GM18873 (cell line): ENCODE measurements around the gene MAD1L1.

ENCODE experiments used
- ATAC-seq: cut with Tn5 transposase; IDR thresholded peaks from one replicate; pipeline ENCODE4 v1.9.1; 2021; ENCODE audit warnings: mild to moderate bottlenecking, moderate library complexity, moderate number of reproducible peaks; ENCODE audit not compliant: unreplicated experiment, low FRiP score

MAD1L1 gene

DNA sequence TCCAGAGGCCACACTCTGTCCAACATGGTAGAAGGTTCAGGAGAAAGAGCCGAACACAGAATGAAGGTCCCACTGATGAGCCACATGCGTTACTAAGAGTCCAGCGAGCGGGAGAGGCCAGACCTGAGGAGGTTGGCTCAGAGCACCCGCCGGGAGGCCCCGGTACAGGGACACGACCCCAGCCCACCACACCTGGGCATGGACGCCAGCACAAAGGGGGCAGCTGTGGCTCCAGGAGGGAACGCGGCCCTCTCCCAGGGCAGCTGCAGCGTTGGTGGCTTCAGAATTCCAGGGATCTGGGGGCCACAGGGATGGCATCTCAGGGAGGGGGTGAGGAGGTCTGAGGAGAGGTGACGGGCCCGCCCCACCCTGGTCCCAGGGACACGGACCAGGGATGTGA lies 280.0 kb downstream of the MAD1L1 start:
- ATAC-seq: no peak

DNA sequence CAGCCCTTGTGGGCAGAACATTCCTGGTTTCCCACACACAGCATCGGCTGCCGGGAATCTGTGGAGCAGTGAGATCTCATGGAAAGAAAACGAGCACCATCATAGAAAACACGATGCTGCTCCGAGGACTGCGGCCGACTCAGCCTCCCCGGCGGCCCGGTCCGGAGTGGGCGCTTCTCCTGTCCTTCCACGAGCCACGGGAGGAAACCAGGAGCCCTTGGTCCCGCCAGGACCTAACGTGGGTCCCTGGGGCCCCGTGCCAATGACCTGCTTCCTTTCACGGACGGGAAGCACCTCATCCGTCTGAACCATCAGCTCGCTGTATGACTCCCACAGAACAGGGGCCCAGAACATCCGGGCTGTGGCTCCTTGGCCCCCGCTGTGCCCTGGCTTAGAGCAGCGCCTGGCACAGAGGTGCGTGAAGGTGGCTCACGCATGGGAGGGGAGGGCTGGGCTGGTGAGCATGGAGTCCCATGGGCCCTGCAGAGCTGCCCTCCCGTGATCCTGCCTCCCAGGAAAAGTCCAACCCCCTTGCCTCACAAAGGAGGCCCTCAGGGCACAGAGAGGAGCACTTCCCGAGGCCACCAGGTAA lies 280.5 kb downstream of the MAD1L1 start:
- no peak for ATAC-seq

DNA sequence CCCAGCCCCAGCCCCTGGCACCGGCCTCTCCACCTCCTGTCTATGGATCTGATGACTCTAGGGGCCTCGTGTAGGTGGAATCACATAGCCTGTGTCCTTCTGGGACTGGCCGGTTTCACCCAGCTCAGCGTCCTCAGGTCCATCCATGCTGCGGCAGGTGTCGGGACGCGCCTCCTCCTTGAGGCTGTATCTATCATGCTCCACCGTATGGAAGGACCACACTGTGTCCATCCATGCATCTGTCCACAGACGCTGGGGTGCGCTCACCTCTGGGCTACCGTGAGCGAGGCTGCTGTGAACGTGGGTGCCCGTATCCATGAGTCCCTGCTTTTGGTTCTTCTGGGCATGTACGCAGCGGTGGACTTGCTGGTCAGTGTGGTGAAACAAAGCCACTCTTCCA lies 281.1 kb downstream of the MAD1L1 start:
- no peak for ATAC-seq

DNA sequence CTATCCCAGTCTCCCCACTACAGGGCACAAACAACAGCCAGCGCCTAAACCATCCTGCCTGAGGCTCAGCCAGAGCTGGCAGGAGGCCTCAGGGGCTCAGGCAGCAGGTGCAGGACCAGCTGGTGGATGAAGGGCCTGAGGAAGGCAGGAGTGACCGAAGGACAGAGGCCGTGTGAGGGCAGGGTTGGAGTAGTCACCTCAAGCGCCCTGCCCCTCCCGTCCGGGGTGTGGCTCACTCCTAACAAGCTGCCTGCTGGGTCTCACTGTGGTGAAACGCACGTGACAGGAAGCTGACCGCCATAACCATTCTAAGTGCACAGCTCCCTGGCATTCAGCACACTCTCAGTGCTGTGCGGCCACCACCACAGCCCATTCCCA lies 281.6 kb downstream of the MAD1L1 start:
- ATAC-seq: no peak

DNA sequence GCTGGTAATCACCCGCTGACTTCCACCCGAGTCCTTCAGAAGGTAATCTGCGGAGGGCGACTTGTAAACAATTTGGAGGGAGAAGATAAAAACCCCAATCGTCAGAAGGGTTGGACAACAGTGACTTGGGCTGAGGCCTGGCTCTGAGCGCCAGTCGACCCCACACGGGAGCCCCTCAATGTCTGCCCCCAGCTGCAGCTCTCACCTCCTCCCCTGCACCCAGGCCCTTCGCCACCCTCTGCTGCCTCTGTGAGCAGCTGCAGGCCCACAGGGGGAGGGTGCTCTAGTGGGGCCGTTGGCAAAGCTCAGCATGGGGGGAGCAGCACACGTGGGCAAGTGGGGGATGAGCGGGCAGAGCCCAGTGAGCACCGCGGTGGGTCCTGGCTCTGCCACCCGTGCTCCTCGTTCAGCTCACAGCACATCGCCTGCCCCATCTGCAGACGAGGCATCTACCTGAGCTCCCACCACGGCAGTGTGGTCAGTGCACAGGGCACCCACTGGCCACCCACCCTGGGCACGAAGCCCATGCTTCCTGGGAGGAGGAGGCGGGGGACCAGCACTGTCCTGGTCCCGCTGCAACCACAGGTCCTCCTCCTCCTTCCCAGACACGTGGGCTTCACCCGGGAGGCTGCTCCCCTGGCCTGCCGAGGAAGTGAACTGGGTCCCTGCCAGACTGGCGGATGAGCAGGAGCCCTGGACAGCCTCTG lies 282.1 kb downstream of the MAD1L1 start:
- no peak for ATAC-seq

DNA sequence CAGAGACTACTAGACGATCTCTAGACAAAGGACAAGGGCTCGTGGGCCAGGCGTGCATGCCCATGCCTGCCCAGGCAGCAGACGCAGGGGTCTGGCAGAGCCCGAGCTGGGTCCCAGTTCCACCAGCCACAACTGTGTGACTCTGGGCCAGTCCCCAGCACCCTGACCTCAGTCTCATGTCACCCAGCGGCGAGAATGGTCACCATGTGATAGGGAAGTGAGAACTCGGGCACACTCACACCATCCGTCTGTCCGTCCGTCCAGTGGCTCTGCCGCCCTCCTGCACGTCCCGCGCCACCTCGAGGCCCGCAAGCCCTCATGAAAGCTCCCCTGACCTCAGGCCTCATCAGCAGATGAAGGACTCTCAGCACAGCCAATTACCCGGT lies 282.7 kb downstream of the MAD1L1 start:
- no peak for ATAC-seq

DNA sequence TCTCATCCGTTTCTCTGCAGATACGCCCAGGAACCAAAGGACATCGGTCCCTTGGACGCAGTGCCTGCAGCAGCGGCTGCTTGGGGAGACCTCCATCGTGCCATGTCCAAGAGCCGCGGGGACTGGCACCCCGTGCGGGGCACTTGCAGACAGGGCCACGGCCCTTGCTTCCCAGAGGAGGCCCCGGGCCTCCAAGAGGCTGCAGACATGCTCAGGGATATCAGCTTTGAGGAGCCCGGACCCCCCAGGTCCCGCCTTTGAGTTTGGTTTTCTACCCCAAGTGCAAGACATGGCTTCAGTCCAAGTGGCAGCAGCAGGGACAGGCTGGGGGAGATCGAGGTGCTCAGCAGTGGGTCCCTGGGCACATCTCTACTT lies 283.1 kb downstream of the MAD1L1 start:
- no peak for ATAC-seq

DNA sequence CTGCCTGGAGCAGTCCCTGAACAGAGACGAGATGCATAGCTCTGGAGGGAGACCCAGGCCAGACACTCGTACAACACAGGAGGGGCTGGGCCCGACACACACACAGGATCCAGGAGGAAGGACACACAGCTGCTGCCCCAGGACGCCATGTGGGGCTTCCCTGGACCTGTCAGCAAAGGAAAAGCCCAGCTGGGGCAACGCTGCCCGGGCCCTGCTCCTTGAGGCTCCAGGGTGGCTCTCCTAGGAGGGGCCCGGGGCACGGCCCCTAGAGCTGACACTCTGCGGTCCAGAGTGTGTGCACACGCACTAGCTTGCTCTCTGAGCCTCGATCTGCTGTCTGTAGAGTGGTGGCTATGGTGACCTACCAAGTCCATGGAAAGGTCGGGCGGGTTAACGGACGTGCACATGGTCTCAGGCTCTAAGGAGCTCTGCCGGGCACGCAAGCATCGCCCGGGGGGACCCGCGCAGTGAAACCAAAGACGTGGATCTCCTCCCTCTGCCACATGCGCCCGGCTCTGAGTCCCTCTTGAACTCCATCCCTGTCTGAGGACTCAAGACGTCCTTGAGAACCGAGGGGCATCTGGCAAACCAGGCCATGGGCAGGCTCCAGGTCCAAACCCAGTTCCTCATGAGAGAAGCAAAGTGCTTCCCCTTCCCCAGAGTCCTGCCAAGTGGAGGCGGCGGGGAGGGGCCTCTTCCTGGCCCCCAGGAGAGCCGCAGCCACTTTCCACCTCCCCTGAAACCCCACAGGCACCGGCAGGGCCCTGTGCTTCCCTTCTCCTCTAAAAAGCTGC lies 283.7 kb downstream of the MAD1L1 start:
- no peak for ATAC-seq

DNA sequence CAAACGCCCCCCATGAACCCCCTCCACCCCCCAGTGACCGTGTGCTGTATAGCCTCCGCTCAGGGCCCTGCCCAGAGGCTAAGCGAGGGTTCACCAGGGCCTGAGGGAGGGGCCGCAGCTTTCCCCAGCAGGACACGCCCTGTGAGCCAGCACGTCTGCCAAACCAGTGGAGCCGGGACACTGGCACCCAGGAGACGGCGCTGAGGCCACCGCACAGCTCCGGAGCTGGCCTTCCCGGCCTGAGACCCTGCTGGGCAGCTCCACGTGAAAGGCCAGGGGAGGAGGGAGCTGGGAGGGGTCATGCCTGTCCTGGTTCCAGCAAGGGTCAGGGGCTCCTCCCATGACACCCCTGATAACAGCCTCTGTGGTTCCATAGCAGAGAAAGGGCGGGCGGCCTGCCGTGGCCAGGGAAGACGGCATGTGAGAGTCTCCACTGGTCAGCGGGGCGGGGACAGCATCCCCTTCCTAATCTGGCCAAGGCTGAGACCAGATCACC lies 284.4 kb downstream of the MAD1L1 start:
- ATAC-seq: no peak

DNA sequence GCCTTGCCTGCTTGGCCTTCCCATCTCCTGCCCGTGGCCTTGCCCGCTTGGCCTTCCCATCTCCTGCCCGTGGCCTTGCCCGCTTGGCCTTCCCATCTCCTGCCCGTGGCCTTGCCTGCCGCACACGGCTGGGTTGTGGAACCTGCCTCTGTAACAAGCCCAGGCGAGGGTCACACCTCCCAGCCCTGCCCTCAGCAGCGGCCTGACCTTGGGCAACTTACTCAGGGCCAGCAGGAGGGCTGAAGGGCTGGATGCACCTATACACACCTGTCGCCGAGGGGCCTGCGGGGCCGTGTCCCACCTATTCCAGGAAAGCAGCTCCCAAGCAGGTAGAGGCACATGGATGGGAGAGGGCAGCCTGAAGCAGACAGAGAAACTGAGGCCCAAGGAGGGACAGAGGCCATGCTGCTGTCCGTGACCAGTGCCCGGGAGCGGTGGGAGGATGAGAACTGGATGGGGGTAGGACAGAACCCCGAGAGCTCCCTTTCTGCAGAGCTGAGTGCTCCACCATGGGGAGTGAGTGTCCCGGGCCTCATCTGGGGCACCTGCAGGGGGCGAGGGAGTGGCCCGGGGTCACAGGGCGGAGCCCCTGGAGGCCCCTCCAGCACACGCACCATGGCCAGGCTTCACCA lies 285.0 kb downstream of the MAD1L1 start:
- no peak for ATAC-seq

DNA sequence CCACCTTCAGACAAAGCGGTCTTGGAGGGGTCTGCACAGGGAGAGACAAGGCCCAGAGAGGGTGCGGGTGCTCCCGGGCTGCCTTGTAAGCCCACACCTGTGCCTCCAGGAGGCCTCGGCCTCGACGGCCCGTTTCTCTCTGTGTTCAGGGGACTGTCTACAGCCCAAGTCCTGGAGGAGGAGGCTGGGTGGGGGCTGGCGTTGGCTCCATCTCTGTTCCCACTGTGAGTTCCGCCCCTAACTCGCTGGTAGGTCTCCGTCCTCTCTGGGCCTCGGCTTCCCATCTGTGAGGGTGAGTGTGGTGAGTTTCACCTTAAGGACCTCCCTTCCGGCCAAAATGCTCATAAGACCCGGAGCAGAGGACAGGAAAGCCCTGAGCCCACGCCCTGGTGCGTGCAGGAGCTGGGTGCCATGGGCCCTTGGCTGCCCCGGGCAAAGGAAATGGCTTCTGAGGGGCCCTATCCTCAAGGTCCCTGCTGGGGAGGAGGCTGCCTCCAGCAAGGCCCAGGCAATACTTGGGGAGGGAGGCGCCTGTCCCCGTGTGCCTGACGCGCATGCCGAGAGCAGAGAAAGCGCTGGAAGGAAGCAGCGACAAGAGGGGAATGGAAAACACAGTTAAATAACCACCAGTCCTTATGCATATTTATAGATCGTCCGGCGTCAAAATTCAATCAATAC lies 285.8 kb downstream of the MAD1L1 start:
- ATAC-seq: no peak

DNA sequence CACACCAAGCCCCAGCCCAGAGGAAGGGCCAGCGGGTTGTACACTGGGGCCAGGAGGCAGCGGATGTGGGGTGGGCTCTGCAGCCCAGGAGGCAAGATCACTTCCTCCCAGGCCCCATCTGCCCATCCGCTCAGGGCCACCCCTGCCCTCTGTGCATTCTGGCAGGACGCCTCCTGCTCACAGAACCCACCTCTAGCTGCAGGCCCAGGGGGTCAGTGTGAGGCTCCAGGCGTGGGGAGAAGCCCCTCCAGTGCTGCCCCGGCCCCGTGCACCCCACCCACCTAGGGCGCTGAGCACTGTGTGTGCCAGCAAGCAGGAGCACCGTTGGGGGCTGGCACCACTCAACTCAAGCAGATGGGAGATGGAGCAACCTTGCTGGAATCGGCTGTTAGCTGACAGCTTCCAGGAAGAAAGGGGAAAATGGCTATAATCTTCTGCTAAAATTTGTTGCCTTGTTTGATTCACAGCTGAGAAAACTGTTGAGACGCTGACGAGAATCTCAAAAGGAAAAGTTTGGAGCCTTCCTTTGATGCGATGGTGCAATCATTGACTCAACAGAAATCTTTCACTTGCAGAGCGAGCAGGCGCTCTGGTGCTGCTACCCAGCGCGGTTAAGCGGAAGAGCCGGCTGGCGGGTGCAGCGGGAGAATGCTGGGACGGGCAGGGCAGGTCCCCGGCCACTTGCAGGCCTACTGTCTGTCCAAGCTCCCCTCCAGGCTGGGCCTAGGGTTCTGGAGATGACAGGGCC lies 286.5 kb downstream of the MAD1L1 start:
- no peak for ATAC-seq

DNA sequence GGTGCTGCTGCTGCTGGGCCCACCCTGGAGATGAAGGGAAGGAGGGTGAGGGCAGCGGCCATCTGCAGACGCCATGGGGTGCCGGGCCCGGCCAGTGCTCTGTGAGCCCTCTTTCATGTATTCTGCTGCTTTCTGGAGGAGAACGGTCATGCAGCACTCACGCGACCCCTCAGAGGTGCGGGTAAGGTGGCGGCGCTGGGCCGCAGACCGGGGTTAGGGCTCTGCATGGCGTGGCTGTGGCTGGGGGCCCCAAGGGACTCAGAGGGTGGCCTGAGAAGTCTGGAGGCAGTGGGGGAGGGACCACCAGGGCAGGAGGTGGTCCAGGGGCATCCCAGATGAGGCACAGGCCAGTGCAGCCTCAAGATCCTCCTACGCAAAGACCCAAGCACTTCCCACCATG lies 287.2 kb downstream of the MAD1L1 start:
- ATAC-seq: no peak

DNA sequence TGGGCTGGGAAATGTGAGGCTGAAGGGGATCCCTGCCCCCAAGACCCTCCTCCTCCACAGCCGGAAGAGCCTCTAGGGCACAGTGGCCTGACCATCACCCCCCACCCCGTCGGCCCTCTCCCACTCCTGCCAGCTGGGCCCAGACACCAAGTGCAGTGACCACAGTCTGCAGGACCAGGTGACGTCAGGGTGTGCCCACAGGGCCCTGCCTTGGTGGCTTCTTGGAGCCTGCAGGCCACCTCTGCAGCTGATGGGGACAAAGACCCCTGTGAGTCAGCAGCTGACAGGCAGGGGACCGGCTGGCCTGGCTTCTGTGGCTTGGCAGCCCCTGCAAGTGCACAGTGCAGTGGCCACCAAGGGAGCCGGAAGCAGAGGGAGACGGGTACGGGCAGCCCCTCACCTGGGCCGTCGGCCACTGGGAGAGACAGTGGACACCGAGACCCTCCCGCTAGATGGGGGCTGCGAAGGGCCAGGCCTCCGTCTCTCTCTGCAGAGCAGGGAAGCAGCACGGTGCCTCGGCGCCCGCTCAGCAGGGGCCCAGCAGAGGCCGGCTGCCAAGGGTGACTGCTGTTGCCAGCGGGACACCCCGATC lies 288.0 kb downstream of the MAD1L1 start:
- ATAC-seq: no peak

DNA sequence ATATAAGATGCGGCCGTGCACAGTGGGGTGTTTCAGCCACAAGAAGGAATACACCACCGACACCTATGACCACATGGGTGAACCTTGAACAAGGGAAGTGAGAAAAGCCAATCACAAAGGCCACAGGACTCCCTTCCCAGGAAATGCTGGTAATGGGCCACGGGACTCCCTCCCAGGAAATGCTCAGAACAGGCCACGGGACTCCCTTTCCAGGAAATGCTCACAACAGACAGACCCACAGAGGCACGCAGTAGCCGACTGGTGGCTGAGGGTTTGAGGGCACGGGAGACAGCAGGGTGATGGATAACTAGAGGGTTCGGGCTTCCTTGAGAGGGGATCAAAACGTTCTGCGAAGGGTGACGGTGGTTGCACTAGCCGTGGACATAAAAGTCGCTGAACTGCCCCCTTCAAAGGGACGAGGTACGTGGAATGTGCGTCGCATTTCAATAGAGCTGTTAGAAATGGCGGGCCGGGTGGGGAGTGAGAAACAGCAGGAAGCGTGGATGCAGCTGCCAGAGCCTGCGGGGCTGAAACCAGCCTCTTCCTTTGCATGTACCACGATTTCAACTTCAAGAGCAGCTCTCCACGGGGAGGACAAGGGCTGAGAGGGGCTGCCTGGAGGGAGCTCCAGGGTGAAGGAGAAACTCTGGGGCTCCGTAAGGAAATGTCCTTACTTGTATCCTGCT lies 288.7 kb downstream of the MAD1L1 start:
- no peak for ATAC-seq

DNA sequence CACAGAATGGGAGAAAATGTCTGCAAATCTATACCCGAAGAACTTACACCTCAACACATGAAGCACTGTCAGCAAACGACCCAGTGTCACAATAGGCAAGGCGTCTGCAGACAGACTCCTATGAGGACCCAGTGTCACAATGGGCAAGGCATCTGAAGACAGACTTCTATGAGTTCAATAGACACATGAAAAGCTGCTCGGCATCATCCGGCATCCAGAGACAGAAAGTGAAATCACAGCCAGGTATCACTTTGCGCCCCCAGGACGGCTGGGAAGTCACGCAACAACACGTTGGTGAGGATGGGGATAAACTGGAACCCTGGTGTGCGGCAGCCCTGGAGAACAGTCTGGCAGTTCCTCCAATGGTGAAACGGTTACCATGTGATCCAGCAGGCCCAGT lies 289.4 kb downstream of the MAD1L1 start:
- no peak for ATAC-seq

DNA sequence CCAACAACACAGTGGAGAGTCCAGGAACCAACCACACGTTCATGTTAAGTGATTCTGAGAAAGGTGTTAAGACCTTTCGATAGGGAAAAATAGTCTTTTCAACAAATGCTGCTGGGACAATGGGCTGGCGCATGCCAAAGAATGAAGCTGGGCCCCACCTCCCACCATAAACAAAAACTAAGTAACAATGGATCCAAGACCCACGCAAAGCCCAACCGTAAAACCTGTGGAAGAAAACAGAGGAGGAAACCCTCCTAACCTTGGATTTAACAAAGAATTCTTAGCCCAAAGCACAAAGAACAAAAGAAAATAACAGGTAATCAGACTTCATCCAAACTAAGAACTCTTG lies 289.8 kb downstream of the MAD1L1 start:
- ATAC-seq: no peak

DNA sequence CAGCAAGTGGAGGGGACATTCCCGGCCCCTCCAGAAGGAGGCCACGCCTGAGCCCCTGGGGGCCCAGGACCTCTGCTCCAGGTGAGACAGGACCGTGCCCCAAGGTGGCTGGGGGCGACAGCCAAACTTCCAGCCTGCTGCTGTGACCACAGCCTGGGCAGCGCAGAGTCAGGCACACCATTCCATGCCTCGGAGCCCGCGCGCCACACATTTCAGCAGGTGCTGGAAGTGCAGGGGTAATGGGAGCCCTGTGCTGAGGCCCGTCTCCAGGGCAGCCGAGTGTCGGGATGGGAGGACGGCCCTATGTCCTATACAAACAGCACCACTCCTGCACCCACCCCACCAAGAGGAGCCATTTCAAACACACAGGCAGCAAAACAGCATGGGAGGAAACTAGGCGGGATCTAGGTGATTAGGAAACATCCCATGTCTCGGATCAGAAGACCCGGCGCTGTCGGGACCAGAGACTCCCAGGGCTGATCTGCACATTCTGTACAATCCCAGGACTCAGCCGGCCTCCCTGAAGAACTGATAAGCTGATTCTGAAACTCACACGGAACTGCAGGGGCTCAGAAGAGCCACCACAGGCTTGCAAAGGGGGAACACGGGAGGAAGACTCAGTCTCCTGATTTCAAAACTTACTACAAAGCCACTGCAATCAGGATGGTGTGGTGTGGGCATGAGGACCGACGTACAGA lies 290.4 kb downstream of the MAD1L1 start:
- no peak for ATAC-seq
